ENCODE measurements around the gene TRIM45.

DNA sequence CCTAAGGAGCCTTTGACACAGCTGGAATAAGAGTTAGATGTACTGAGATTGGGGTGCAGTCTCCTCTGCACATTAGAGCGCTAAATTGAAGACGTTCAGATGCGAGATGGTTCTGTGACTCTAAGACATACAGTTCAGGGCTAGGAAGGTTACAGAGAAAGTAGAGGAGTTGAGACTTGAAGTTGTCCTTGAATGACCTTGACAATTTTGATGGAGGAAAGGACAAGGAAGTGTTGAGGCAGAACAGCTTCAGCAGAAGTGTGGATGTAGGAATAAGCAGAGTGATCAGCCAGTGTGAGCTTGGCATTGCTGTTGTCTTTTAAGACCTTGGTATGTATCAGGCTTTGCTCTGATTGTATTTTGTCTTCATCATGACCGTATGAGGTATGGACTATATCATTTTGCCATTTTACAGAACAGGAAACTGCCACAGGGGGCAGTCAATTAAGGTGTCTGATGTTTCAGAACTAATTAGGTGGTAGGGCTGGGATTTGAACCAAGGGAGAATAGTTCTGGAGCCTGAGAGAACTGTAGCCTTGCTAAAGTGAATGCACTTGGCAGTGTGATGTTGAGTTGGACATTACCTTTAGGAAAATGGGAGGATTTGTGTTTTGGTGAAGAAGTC lies 52.2 kb downstream of the TRIM45 start:
- TF ChIP-seq, protein P1, sequence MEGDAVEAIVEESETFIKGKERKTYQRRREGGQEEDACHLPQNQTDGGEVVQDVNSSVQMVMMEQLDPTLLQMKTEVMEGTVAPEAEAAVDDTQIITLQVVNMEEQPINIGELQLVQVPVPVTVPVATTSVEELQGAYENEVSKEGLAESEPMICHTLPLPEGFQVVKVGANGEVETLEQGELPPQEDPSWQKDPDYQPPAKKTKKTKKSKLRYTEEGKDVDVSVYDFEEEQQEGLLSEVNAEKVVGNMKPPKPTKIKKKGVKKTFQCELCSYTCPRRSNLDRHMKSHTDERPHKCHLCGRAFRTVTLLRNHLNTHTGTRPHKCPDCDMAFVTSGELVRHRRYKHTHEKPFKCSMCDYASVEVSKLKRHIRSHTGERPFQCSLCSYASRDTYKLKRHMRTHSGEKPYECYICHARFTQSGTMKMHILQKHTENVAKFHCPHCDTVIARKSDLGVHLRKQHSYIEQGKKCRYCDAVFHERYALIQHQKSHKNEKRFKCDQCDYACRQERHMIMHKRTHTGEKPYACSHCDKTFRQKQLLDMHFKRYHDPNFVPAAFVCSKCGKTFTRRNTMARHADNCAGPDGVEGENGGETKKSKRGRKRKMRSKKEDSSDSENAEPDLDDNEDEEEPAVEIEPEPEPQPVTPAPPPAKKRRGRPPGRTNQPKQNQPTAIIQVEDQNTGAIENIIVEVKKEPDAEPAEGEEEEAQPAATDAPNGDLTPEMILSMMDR (IDR thresholded peaks at IDR 0.05; ENCODE audit: low read depth, low read length): no peak
- TF ChIP-seq EZH2phosphoT487 (IDR thresholded peaks at IDR 0.05; ENCODE audit: low read depth): no peak

All from OCI-LY3 (cell line).